K562 (cell line): ENCODE data around the gene CCNL2. TPM values are rescaled to one million over a fixed set of nuclear protein-coding genes. Genes with fewer than 3 reads are reported as not detected.
A peak's percentile ranks its signal among the peaks of the same experiment; 100 is the strongest.

Source experiments
- ATAC-seq: fragments of 200-7000 bp; cut with Tn5 transposase; 3 replicates; pipeline ENCODE4 v1.9.1; 2020; ENCODE audit warnings: moderate library complexity
- BruUV-seq: library from RNA; stranded (reverse); fragments of 400-500 nt; replicated peaks from 2 replicates; lab custom pipeline; 2021; lab: Mats Ljungman, UMichigan
- CTCF ChIA-PET: fragments of 300-600 bp; formaldehyde crosslinking; extraction: SDS; loops from one replicate; lab custom pipeline; 2021; ENCODE audit warnings: low intra/inter-chr PET ratio; lab: Yijun Ruan, JAX
- POLR2A ChIA-PET: fragments of 300-600, 350-650 bp; sonication (Branson Sonifier 250); formaldehyde crosslinking; extraction: SDS; loops from one replicate; lab custom pipeline; 2021; ENCODE audit warnings: antibody characterized with exemption, inconsistent platforms; lab: Yijun Ruan, JAX
- DNase-seq, 4 experiments: peaks; one replicate each; pipeline versions ENCODE4 v3.0.0 to v3.0.0-alpha.2; 2011 to 2018; ENCODE audit warnings: low spot score in 3 of 4, mixed read lengths in 3 of 4; ENCODE audit errors: extremely low read depth in 1 of 4
- FAIRE-seq: peaks from 2 replicates; lab custom pipeline; 2011; peaks lifted over from hg19 to GRCh38; lab: Jason Lieb, UNC
- H2AFZ ChIP-seq: 2 replicates; pipeline ENCODE4 v1.6.0; 2011; ENCODE audit warnings: low read depth, low read length, control low read depth, inconsistent platforms
- H3K27ac ChIP-seq: fragments of 200-600 bp; 3 replicates; pipeline ENCODE4 v1.8.0; 2011; ENCODE audit warnings: low read depth, mild to moderate bottlenecking, control low read depth, inconsistent platforms, low read length, moderate library complexity, mixed read lengths; ENCODE audit errors: extremely low read depth
- H3K27me3 ChIP-seq, 2 experiments: fragments of 300-600 bp in 1 of 2; 2 replicates in 1 of 2; 3 replicates in 1 of 2; pipeline versions ENCODE4 v1.6.0 to v1.8.0; 2011; ENCODE audit warnings: inconsistent platforms in 2 of 2, low read length in 2 of 2, mild to moderate bottlenecking in 1 of 2, mixed read lengths in 1 of 2, moderate library complexity in 1 of 2; ENCODE audit not compliant: control insufficient read depth in 2 of 2, insufficient read depth in 2 of 2
- H3K36me3 ChIP-seq: fragments of 300-600 bp; 3 replicates; pipeline ENCODE4 v1.8.0; 2011; ENCODE audit warnings: mild to moderate bottlenecking, low read length, inconsistent platforms; ENCODE audit not compliant: control insufficient read depth, insufficient read depth
- H3K4me1 ChIP-seq, 2 experiments: fragments of 200-600 bp in 1 of 2; replicated peaks in 1 of 2; 2 replicates in 1 of 2; 3 replicates in 1 of 2; pipeline versions ENCODE4 v1.5.1 to v1.8.0; 2011; ENCODE audit warnings: inconsistent platforms in 2 of 2, low read length in 2 of 2, mild to moderate bottlenecking in 1 of 2, mixed read lengths in 1 of 2, moderate library complexity in 1 of 2; ENCODE audit not compliant: control insufficient read depth in 2 of 2, insufficient read depth in 2 of 2
- H3K4me2 ChIP-seq: 2 replicates; pipeline ENCODE4 v1.6.1; 2011; ENCODE audit warnings: low read length, control low read depth, inconsistent platforms, mixed read lengths; ENCODE audit not compliant: insufficient read depth
- H3K4me3 ChIP-seq: fragments of 200-600 bp; sonication (generic), shearing (Covaris generic); 2 replicates; pipeline ENCODE4 v1.5.1; 2016; ENCODE audit warnings: control low read depth, inconsistent platforms
- H3K79me2 ChIP-seq: fragments of 200-600 bp; 3 replicates; pipeline ENCODE4 v1.8.0; 2011; ENCODE audit warnings: low read length, inconsistent platforms; ENCODE audit not compliant: control insufficient read depth, insufficient read depth
- H3K9ac ChIP-seq, 2 experiments: 2 replicates each; pipeline versions ENCODE4 v1.6.0 to v1.6.1; 2011; ENCODE audit warnings: low read depth in 2 of 2, low read length in 2 of 2, control low read depth in 1 of 2, inconsistent platforms in 1 of 2, mild to moderate bottlenecking in 1 of 2, mixed read lengths in 1 of 2; ENCODE audit not compliant: insufficient read depth in 1 of 2
- H3K9me1 ChIP-seq: one replicate; pipeline ENCODE4 v1.6.0; 2011; ENCODE audit warnings: inconsistent platforms, mild to moderate bottlenecking, low read length, moderate library complexity; ENCODE audit not compliant: control insufficient read depth, insufficient read depth
- H3K9me3 ChIP-seq: replicated peaks from 2 replicates; pipeline ENCODE4 v1.5.1; 2011; ENCODE audit warnings: low read depth, low read length, inconsistent platforms; ENCODE audit not compliant: control insufficient read depth, insufficient read depth
- H4K20me1 ChIP-seq: replicated peaks from 2 replicates; pipeline ENCODE4 v1.6.1; 2011; ENCODE audit warnings: low read length, inconsistent platforms, mixed read lengths; ENCODE audit not compliant: control insufficient read depth, insufficient read depth
- CEBPG ChIP-seq, 3 experiments: fragments of 200-800 bp in 1 of 3; sonication (Bioruptor generic) in 1 of 3; sonication (generic) in 1 of 3; formaldehyde crosslinking in 1 of 3; IDR thresholded peaks in 2 of 3; conservative IDR thresholded peaks in 1 of 3; 2 replicates each; pipeline versions ENCODE4 v1.6.1 to v1.8.0; 2016 to 2022; ENCODE audit warnings: missing compliant biosample characterization in 2 of 3, missing genetic modification characterization in 2 of 3, mild to moderate bottlenecking in 1 of 3, missing genetic modification reagents in 1 of 3
- ETV5 ChIP-seq: sonication (generic); formaldehyde crosslinking; IDR thresholded peaks from 2 replicates; pipeline ENCODE4 v1.4.0; 2020; ENCODE audit warnings: low read depth, mild to moderate bottlenecking, missing genetic modification reagents
- WGBS: fragments of 100-300 bp; shearing (Covaris generic); methylation state at CpG from one replicate; pipeline ENCODE4 v1.1.6; 2016; ENCODE audit warnings: low coverage, mixed read lengths; ENCODE audit not compliant: insufficient coverage; ENCODE audit errors: missing lambda C conversion rate; 5-methylcytosine and 5-hydroxymethylcytosine counted together
- in situ Hi-C: fragments of 300-500 bp; cut with MboI; formaldehyde crosslinking; loops from 4 replicates; pipeline ENCODE4 v1.15.0; 2018; ENCODE audit warnings: inconsistent platforms, mixed read lengths
- intact Hi-C: fragments of 100-400 bp; cut with micrococcal nuclease; formaldehyde crosslinking; loops from 2 replicates; pipeline ENCODE4 v1.14.2; 2022
- polyA plus RNA-seq, 8 experiments: library from polyadenylated mRNA; depleted of rRNA in 4 of 8; stranded (reverse) in 5 of 8; unstranded in 3 of 8; fragments of >200 nt; fragmentation: Nextera tagmentation in 2 of 8; fragmentation: Illumina TruSeq in 1 of 8; extraction: Ambion mirVana in 2 of 8; extraction: Trizol in 1 of 8; gene quantifications; 2 replicates each; pipeline versions ENCODE4 v1.2.1 to v1.2.3, GENCODE V29; 2011 to 2014; ENCODE audit warnings: inconsistent platforms in 1 of 8, missing spikeins in 1 of 8
- total RNA-seq, 7 experiments: library from RNA; depleted of rRNA in 6 of 7; stranded (reverse); fragments of >200 nt in 6 of 7; fragmentation: Illumina TruSeq in 2 of 7; extraction: Trizol in 2 of 7; gene quantifications; 2 replicates each; pipeline versions ENCODE4 v1.2.1 to v1.2.3, GENCODE V29; 2011 to 2021; ENCODE audit warnings: low replicate concordance in 1 of 7

Gene CCNL2
- total and polyA plus RNA-seq, 9 of the 15 experiments (the other 6 are each of a cell fraction or from before 2014, with no cell fraction given): 2.8 to 287 (median 94.5) TPM

GRCh38 chr1:1388078-1388472 lies 11.1 kb downstream of the CCNL2 start:
- TF ChIP-seq ETV5 (no peak), CEBPG (CRISPR knock-in tag; IDR thresholded peaks at IDR 0.05) (0 out of 2 replicates have a peak, but pooled peaks have one; percentile 35), CEBPG (tag; conservative IDR thresholded peaks at IDR 0.05 in 1 of 2, IDR thresholded peaks at IDR 0.05 in 1 of 2) (no peak)
- BruUV-seq: no TSS peak
- Histone ChIP-seq H3K9me3 (no peaks in the 10 kb centered on the region), H3K9me1 (no peaks in the 10 kb centered on the region), H3K4me1 (peaks cover 6 to 12% of the 10 kb centered on the region in 2 experiments; a peak in 4 of 5 replicates), H4K20me1 (no peaks in the 10 kb centered on the region), H3K27me3 (no peaks in the 10 kb centered on the region), H3K4me2 (no peak overlapping the region), H3K79me2 (peaks cover 10% of the 10 kb centered on the region; the same call in 1 of the 3 replicates), H3K27ac (no peak overlapping the region), H3K36me3 (peaks cover 78% of the 10 kb centered on the region), H3K9ac (no peak overlapping the region), H2AFZ (no peak overlapping the region), H3K4me3 (no peak overlapping the region)
- in situ Hi-C loops: no loop called here
- FAIRE-seq (no peak), ATAC-seq (no peak), DNase-seq (no peak)
- CTCF ChIA-PET: no interaction called here
- WGBS: 94% methylated on average over 16 of the region's 16 CpGs
- intact Hi-C loops: no loop called here
- POLR2A ChIA-PET: interaction anchor here (0.6 to 7.1 kb wide), 4 partner anchors 9 to 51 kb away, joined by 3 to 58 read pairs (median 28); partner anchors contain the start of genes AURKAIP1 and CCNL2
